HG03571 (cell line): ENCODE results near the gene DDX25.

Experiments used
- ATAC-seq: cut with Tn5 transposase; IDR thresholded peaks from one replicate; pipeline ENCODE4 v1.9.1; 2021; ENCODE audit not compliant: unreplicated experiment

DDX25 gene

DNA sequence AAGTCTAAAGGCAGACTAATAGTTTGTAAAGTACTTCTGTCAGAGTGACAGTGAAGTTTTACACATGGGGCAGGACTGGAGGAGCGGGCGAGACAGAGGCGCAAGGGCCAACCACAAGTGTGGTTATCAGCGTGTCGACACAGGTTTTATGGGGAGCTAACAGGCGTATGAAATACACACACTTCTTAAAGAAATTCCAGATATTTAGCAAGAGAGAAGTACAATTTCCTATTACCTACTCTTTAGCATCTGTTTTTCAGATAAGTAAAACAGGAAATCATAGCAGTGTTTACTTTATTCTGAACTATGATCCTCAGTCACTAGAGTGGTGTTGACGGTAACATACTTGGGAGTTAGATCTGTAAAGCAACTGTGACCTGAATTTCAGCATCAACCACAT is 64.0 kb downstream of the DDX25 start:
- ATAC-seq: no peak

DNA sequence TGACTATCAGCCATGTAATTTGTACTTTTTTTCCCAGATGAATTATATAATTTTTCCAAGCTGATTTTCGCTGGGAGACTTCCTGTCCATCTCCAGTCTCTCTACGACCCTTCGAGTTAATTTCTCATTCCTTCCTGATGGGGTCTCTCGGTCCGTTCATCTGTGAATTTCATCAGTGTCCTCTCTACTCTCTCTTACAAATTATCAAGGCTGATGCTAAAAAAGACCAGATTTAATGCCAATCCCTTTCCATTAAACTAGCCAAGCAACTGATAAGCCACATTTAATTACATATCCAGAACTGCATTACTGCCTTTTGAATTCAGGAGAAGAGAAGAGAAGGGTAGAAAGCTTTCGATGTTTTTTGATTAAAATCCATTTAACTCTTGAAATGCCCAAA is 67.3 kb downstream of the DDX25 start:
- ATAC-seq: no peak

DNA sequence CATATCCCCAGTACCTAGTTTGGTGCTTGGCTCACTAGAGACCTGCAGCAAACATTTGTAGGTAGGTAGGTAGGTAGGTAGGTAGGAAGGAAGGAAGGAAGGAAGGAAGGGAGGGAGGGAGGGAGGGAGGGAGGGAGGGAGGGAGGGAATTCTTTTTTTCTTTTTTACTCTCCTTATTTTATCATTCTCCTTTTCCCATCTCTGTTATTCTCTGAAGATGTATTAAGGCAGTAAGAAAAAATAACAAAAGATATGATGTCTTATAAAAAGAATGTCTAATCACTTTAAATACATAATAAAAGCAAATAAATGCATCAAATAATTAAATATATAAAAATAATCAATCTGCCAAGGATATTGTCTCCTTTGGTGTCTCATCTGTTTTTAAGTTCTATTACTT is 70.0 kb downstream of the DDX25 start:
- no peak for ATAC-seq

DNA sequence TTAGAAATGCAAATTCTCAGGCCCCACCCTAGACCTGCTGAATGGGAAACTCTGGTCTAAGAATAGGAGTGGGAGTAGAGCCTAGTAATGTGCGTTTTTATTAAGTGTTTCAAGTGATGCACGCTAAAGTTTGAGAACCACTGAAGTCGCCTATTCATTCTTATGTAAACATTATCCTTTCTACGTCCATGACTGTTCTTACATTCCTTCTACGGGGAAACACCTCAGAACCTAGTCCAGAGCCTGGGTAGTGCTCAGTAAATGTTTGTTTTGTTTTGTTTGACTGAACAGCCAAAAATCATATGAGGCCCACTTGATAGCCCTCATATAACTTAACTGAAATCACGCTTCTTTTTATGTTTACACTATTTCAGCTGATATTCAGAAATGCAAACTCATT is 71.3 kb downstream of the DDX25 start:
- no peak for ATAC-seq

GRCh38 chr11:125976156-125976555 is 71.8 kb downstream of the DDX25 start:
- no peak for ATAC-seq

- no peak for ATAC-seq
Measured at GRCh38 chr11:125977333-125977732, 73.0 kb downstream of the DDX25 start.

DNA sequence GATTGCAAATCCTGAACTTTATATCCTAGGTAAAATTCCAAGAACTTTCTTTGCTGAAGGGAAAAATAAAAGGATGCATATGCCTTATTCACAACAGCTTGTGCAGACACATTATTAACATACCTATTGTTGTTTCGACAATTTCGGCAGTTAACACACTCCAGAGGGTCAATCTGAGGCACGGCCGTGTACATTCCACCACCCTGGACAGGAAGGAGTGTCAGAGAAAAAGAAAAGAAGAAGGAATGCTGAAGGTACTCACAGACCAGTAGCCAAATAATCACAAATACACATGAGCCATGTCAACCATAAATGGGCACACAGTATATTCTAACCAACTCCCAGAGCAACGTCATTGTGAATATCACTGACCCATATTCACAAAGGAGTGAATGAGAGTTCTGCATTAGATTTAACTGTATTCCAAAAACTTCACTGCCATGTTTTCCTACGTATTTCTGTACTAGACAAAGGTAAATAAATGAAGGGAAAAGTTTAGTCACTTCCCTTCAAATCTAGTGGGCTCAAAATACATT is 73.9 kb downstream of the DDX25 start:
- ATAC-seq: no peak
